GM20000 (cell line): Measurements from ENCODE around the gene LRP8.

Experiments
- DNase-seq: peaks from one replicate; pipeline ENCODE4 v3.0.0; 2012; ENCODE audit warnings: low spot score
- CTCF ChIP-seq: IDR thresholded peaks from 2 replicates; pipeline ENCODE4 v1.5.1; 2012; ENCODE audit warnings: mild to moderate bottlenecking, control low read depth; ENCODE audit errors: extremely low read depth, missing control alignments

Gene LRP8

GRCh38 chr1:53244141-53244540, 83.7 kb downstream of the LRP8 start:
- TF ChIP-seq CTCF = no peak
- DNase-seq = no peak

- no peak for DNase-seq
- no peak for TF ChIP-seq CTCF
Measured at GRCh38 chr1:53242381-53242780, 85.5 kb downstream of the LRP8 start.

GRCh38 chr1:53241828-53242227, 86.0 kb downstream of the LRP8 start:
- no peak for TF ChIP-seq CTCF
- DNase-seq = no peak

GRCh38 chr1:53238197-53239155, 89.4 kb downstream of the LRP8 start, which contains the start of gene MAGOH:
Gene MAGOH (minus strand): TSS chr1:53238518. CDS start chr1:53238448, 70 bp downstream.
- TF ChIP-seq CTCF = no peak
- DNase-seq = peak; percentile 94

GRCh38 chr1:53237638-53238037, 90.2 kb downstream of the LRP8 start:
- DNase-seq = no peak

GRCh38 chr1:53220962-53221286, 106.9 kb downstream of the LRP8 start:
- DNase-seq = no peak
- TF ChIP-seq CTCF = no peak

More at GRCh38 chr1:53237638-53238037, 90.2 kb downstream of the LRP8 start:
- no peak for TF ChIP-seq CTCF

- peak; percentile 93 for DNase-seq
- TF ChIP-seq CTCF = no peak
Measured at GRCh38 chr1:53220171-53220961, 107.5 kb downstream of the LRP8 start, which contains the start of gene CZIB. Gene CZIB (minus strand): TSS chr1:53220634. CDS start chr1:53220575, 59 bp downstream.
